H1 (cell line): Measurements from ENCODE around the gene ADRB1. TPM values are rescaled to one million over a fixed set of nuclear protein-coding genes. Genes with fewer than 3 reads are reported as not detected.

Experiments used
- CTCF ChIA-PET: fragments of 300-600 bp; sonication (Branson Sonifier 250); formaldehyde crosslinking; loops from one replicate; lab custom pipeline; 2021; ENCODE audit not compliant: partially characterized antibody; lab: Charles Lee
- POLR2A ChIA-PET: fragments of 300-600 bp; sonication (Branson Sonifier 250); formaldehyde crosslinking; loops from one replicate; lab custom pipeline; 2021; ENCODE audit warnings: inconsistent platforms; ENCODE audit not compliant: partially characterized antibody; lab: Charles Lee
- DNase-seq, 2 experiments: peaks; one replicate each; pipeline versions ENCODE4 v3.0.0 to v3.0.0-alpha.2; 2010 to 2022; ENCODE audit warnings: low spot score in 2 of 2, low read depth in 1 of 2, mixed read lengths in 1 of 2
- FAIRE-seq: peaks from 2 replicates; lab custom pipeline; 2011; peaks lifted over from hg19 to GRCh38; lab: Jason Lieb, UNC
- H2AFZ ChIP-seq: 2 replicates; pipeline ENCODE4 v1.8.1; 2012; ENCODE audit warnings: low read length, inconsistent platforms
- H2AK5ac ChIP-seq: 2 replicates; pipeline ENCODE4 v1.6.1; 2013; ENCODE audit warnings: low read depth, low read length
- H2BK120ac ChIP-seq: replicated peaks from 2 replicates; pipeline ENCODE3; 2013; ENCODE audit warnings: low read depth, low read length, inconsistent platforms
- H2BK12ac ChIP-seq: 2 replicates; pipeline ENCODE4 v1.6.1; 2013; ENCODE audit warnings: low read depth, low read length
- H2BK15ac ChIP-seq: 2 replicates; pipeline ENCODE4 v1.6.1; 2013; ENCODE audit warnings: low read length
- H2BK20ac ChIP-seq: 2 replicates; pipeline ENCODE4 v1.6.1; 2013; ENCODE audit warnings: low read length
- H2BK5ac ChIP-seq: 2 replicates; pipeline ENCODE4 v1.6.1; 2013; ENCODE audit warnings: low read depth, low read length
- H3K14ac ChIP-seq: 2 replicates; pipeline ENCODE4 v1.6.1; 2013; ENCODE audit warnings: inconsistent platforms; ENCODE audit not compliant: insufficient read length
- H3K18ac ChIP-seq: 2 replicates; pipeline ENCODE4 v1.6.1; 2013; ENCODE audit warnings: low read length; ENCODE audit errors: extremely low read depth
- H3K23ac ChIP-seq: 2 replicates; pipeline ENCODE4 v1.6.1; 2013; ENCODE audit warnings: inconsistent platforms; ENCODE audit not compliant: insufficient read length
- H3K23me2 ChIP-seq: 2 replicates; pipeline ENCODE4 v1.6.1; 2013; ENCODE audit warnings: low read depth, low read length
- H3K27ac ChIP-seq: 2 replicates; pipeline ENCODE4 v1.6.1; 2011; ENCODE audit warnings: low read depth, low read length, inconsistent platforms
- H3K27me3 ChIP-seq, 4 experiments: replicated peaks in 1 of 4; 1 replicate in 1 of 4; 2 replicates in 3 of 4; pipeline versions ENCODE4 v1.6.1 to v1.8.1; 2011 to 2013; ENCODE audit warnings: low read length in 3 of 4, mild to moderate bottlenecking in 3 of 4, inconsistent platforms in 2 of 4, mixed read lengths in 2 of 4, moderate library complexity in 1 of 4; ENCODE audit not compliant: control insufficient read depth in 3 of 4, insufficient read depth in 3 of 4; ENCODE audit errors: extremely low read depth in 1 of 4
- H3K36me3 ChIP-seq, 4 experiments: 2 replicates each; pipeline versions ENCODE4 v1.6.1 to v1.8.1; 2011 to 2013; ENCODE audit warnings: mild to moderate bottlenecking in 4 of 4, low read length in 3 of 4, moderate library complexity in 2 of 4, control low read depth in 1 of 4, inconsistent platforms in 1 of 4; ENCODE audit not compliant: insufficient read depth in 4 of 4, control insufficient read depth in 2 of 4
- H3K4ac ChIP-seq: replicated peaks from 2 replicates; pipeline ENCODE3; 2013; ENCODE audit warnings: low read length, low read depth, mixed read lengths, inconsistent platforms; ENCODE audit not compliant: insufficient read length
- H3K4me1 ChIP-seq, 4 experiments: replicated peaks in 1 of 4; 1 replicate in 1 of 4; 2 replicates in 3 of 4; pipeline versions ENCODE4 v1.6.1 to v1.8.1; 2011 to 2013; ENCODE audit warnings: low read length in 3 of 4, inconsistent platforms in 2 of 4, mixed read lengths in 1 of 4; ENCODE audit not compliant: insufficient read depth in 4 of 4, control insufficient read depth in 3 of 4
- H3K4me2 ChIP-seq, 2 experiments: 2 replicates each; pipeline versions ENCODE4 v1.6.1 to v1.8.1; 2011 to 2013; ENCODE audit warnings: low read depth in 2 of 2, low read length in 2 of 2, control low read depth in 1 of 2, inconsistent platforms in 1 of 2, mild to moderate bottlenecking in 1 of 2; ENCODE audit not compliant: insufficient read depth in 1 of 2
- H3K4me3 ChIP-seq, 4 experiments: fragments of 200-600, 300-600 bp in 1 of 4; sonication (generic), shearing (Covaris generic), sonication (Bioruptor Twin) in 1 of 4; 2 replicates each; pipeline versions ENCODE4 v1.5.1 to v1.8.1; 2011 to 2016; ENCODE audit warnings: low read length in 4 of 4, low read depth in 3 of 4, control low read depth in 2 of 4, inconsistent platforms in 2 of 4, mild to moderate bottlenecking in 2 of 4, mixed read lengths in 1 of 4, moderate library complexity in 1 of 4; ENCODE audit not compliant: insufficient read depth in 2 of 4; ENCODE audit errors: extremely low read depth in 1 of 4
- H3K56ac ChIP-seq: replicated peaks from 2 replicates; pipeline ENCODE3; 2013; ENCODE audit warnings: low read depth, mild to moderate bottlenecking, mixed read lengths, low read length, inconsistent platforms; ENCODE audit not compliant: insufficient read length
- H3K79me1 ChIP-seq: 2 replicates; pipeline ENCODE4 v1.6.1; 2013; ENCODE audit warnings: low read depth, low read length, control low read depth
- H3K79me2 ChIP-seq, 2 experiments: 2 replicates each; pipeline versions ENCODE4 v1.6.1 to v1.8.1; 2012 to 2013; ENCODE audit warnings: low read length in 2 of 2, mild to moderate bottlenecking in 2 of 2, inconsistent platforms in 1 of 2; ENCODE audit not compliant: insufficient read depth in 2 of 2, control insufficient read depth in 1 of 2
- H3K9ac ChIP-seq, 4 experiments: replicated peaks in 1 of 4; 1 replicate in 1 of 4; 2 replicates in 3 of 4; pipeline versions ENCODE4 v1.6.1 to v1.8.1; 2011 to 2013; ENCODE audit warnings: low read depth in 3 of 4, low read length in 3 of 4, control low read depth in 2 of 4, mild to moderate bottlenecking in 2 of 4, moderate library complexity in 2 of 4, inconsistent platforms in 1 of 4; ENCODE audit errors: extremely low read depth in 1 of 4
- H3K9me3 ChIP-seq, 2 experiments: 2 replicates each; pipeline versions ENCODE4 v1.6.1 to v1.8.1; 2012 to 2013; ENCODE audit warnings: mild to moderate bottlenecking in 2 of 2, moderate library complexity in 2 of 2, control low read depth in 1 of 2, inconsistent platforms in 1 of 2, low read depth in 1 of 2, low read length in 1 of 2, mixed read lengths in 1 of 2; ENCODE audit not compliant: insufficient read depth in 2 of 2
- H4K20me1 ChIP-seq, 2 experiments: replicated peaks in 1 of 2; 2 replicates each; pipeline versions ENCODE3 to v1.8.1; 2011 to 2013; ENCODE audit warnings: inconsistent platforms in 2 of 2, low read length in 2 of 2, mild to moderate bottlenecking in 1 of 2; ENCODE audit not compliant: insufficient read depth in 2 of 2, control insufficient read depth in 1 of 2
- H4K5ac ChIP-seq: 2 replicates; pipeline ENCODE4 v1.6.1; 2013; ENCODE audit warnings: low read length, low read depth, mixed read lengths, inconsistent platforms; ENCODE audit not compliant: insufficient read length
- H4K8ac ChIP-seq: 2 replicates; pipeline ENCODE4 v1.8.0; 2013; ENCODE audit warnings: mild to moderate bottlenecking, moderate library complexity, low read length, inconsistent platforms; ENCODE audit not compliant: insufficient read depth; ENCODE audit errors: extremely low read depth
- H4K91ac ChIP-seq: replicated peaks from 2 replicates; pipeline ENCODE3; 2013; ENCODE audit warnings: low read length, mixed read lengths, inconsistent platforms; ENCODE audit not compliant: insufficient read length
- KDM1A ChIP-seq: fragments of 200-600, 300-600 bp; sonication (generic); IDR thresholded peaks from 2 replicates; pipeline ENCODE4 v1.7.1; 2016; ENCODE audit warnings: mild to moderate bottlenecking, low read length, borderline replicate concordance
- TEAD4 ChIP-seq: IDR thresholded peaks from 2 replicates; pipeline ENCODE4 v1.6.1; 2012; ENCODE audit warnings: low read depth, low read length, inconsistent platforms, mixed read lengths
- WGBS, 2 experiments: shearing (Covaris generic) in 1 of 2; methylation state at CpG; one replicate each; pipeline versions ENCODE4 v1.1.6 to v1.1.7; 2013 to 2015; ENCODE audit warnings: low lambda C conversion rate in 2 of 2, mixed read lengths in 2 of 2, inconsistent platforms in 1 of 2, low coverage in 1 of 2, missing lambda C conversion rate in 1 of 2; ENCODE audit not compliant: insufficient replicate concordance in 2 of 2, insufficient coverage in 1 of 2, insufficient read length in 1 of 2; ENCODE audit errors: extremely low coverage in 1 of 2, missing lambda C conversion rate in 1 of 2; 5-methylcytosine and 5-hydroxymethylcytosine counted together
- polyA plus RNA-seq, 7 experiments: library from polyadenylated mRNA; depleted of rRNA in 3 of 7; stranded (reverse) in 5 of 7; unstranded in 2 of 7; fragments of >200 nt in 5 of 7; fragments of 200-250 nt in 2 of 7; gene quantifications; 1 replicate in 5 of 7; 2 replicates in 1 of 7; 4 replicates in 1 of 7; pipeline versions ENCODE4 v1.2.1 to v1.2.3, GENCODE V29; 2011 to 2013; ENCODE audit warnings: missing spikeins in 2 of 7, mixed read lengths in 2 of 7
- total RNA-seq: library from RNA; stranded (reverse); fragmentation: NEBNext Ultra II Directional; extraction: Animal tissue kit (Norgen Biotek cat#: 25700); gene quantifications from 2 replicates; pipeline ENCODE4 v1.2.1, GENCODE V29; 2021

The ADRB1 gene
- total and polyA plus RNA-seq, 2 of the 8 experiments (the other 6 are each of a cell fraction or from before 2014, with no cell fraction given) = 0.14 to 0.48 TPM

- Histone ChIP-seq H4K91ac (no peak overlapping the region), H3K4ac (no peak overlapping the region), H3K9ac (no peak overlapping the region), H4K8ac (no peak overlapping the region), H3K4me3 (no peak overlapping the region), H3K79me1 (no peaks in the 10 kb centered on the region), H3K27me3 (peaks cover 8 to 23% (median 15%) of the 10 kb centered on the region in 4 experiments), H3K4me2 (no peak overlapping the region), H3K23ac (no peak overlapping the region), H4K20me1 (no peaks in the 10 kb centered on the region), H2AFZ (no peak overlapping the region), H2BK20ac (no peak overlapping the region), H3K4me1 (peaks cover 0 to 4% (median 3%) of the 10 kb centered on the region in 4 experiments; a peak in 3 of 7 replicates), H3K9me3 (no peaks in the 10 kb centered on the region), H3K18ac (no peak overlapping the region), H3K79me2 (no peaks in the 10 kb centered on the region), H2BK12ac (no peak overlapping the region), H4K5ac (no peak overlapping the region), H3K27ac (no peak overlapping the region), H3K23me2 (peaks cover 6% of the 10 kb centered on the region), H2BK120ac (no peak overlapping the region), H2BK5ac (no peak overlapping the region), H2AK5ac (no peak overlapping the region), H3K14ac (no peak overlapping the region), H3K36me3 (no peaks in the 10 kb centered on the region), H3K56ac (no peak overlapping the region), H2BK15ac (no peak overlapping the region)
- FAIRE-seq (no peak), DNase-seq (no peak)
- no peak for TF ChIP-seq KDM1A
- TF ChIP-seq TEAD4 = no peak
- ChIA-PET POLR2A (no interaction called here), CTCF (interaction anchor here (0.7 to 1.1 kb wide), 2 partner anchors 14 to 20 kb away, joined by 3 read pairs; no protein-coding TSS in a partner anchor)
- 89% methylated on average over 3 of the region's 3 CpGs; no CpG with 5 or more reads in 1 of the 2 experiments for WGBS, 2 experiments
Observed at GRCh38 chr10:114038819-114039218, 4.8 kb upstream of the ADRB1 start.
